HG02623 (cell line): Measurements from ENCODE around the gene MT1HL1.
"Not testable (repeated sequence)": the region's sequence is repeated elsewhere in the genome, so short reads cannot be mapped to it uniquely, and the experiment has no call there.

Experiments used
- ATAC-seq: cut with Tn5 transposase; IDR thresholded peaks from one replicate; pipeline ENCODE4 v1.9.1; 2021; ENCODE audit warnings: moderate library complexity; ENCODE audit not compliant: unreplicated experiment

MT1HL1 gene

GRCh38 chr1:236979149-236979900, 24.9 kb downstream of the MT1HL1 start:
- no peak for ATAC-seq

- ATAC-seq = no peak
Measured at GRCh38 chr1:236978740-236979139, 25.5 kb downstream of the MT1HL1 start.

DNA sequence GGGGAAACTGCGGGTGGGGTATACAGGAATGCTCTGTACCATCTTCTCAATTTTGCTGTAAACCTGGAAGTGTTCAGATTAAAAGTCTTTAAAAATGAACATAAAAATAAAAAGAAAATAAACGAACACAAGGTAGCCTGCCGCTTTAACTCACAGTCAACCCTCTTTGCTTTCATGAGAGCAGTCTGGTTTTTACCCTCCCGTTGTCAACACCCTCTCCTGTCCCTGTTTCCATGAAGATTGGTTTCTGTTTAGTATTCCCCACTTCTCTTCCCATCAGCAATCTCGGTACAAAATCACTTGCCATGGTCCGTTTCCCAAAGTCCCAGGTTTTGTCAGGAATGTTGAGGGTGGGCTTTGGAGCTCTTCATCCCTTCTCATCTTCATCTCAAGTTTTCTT, 28.8 kb downstream of the MT1HL1 start:
- ATAC-seq = no peak

GRCh38 chr1:236974025-236974424, 30.2 kb downstream of the MT1HL1 start:
- not testable (repeated sequence) for ATAC-seq

GRCh38 chr1:236966636-236967035, 37.6 kb downstream of the MT1HL1 start:
- no peak for ATAC-seq

GRCh38 chr1:236963920-236964319, 40.3 kb downstream of the MT1HL1 start:
- ATAC-seq = no peak

GRCh38 chr1:236959112-236959511, 45.1 kb downstream of the MT1HL1 start:
- no peak for ATAC-seq

GRCh38 chr1:236957235-236957634, 47.0 kb downstream of the MT1HL1 start:
- ATAC-seq = no peak
